ENCODE measurements around the gene GSG1.
"Not testable (repeated sequence)": the region's sequence is repeated elsewhere in the genome, so short reads cannot be mapped to it uniquely, and the experiment has no call there.

The GSG1 gene

DNA sequence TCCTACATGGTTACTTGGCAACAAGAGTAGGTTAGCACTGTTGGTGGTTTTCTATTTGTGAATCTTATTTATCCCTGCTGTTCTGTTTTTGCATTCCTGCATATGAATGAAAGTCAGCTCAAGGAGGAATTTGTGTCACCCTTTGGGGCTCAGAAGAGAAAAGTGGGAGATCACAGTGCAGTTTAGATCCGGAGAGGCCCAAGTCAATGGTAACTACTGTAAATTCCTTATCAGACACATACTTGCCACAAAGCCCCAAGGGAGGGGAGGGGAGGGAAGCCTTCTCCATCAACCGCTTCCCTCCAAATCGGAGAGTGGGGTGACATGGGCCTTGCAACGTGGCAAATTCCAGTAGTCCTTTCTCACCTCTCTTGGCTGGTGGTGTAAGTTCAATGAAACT is 15.0 kb downstream of the GSG1 start:
- FAIRE-seq: no peak

DNA sequence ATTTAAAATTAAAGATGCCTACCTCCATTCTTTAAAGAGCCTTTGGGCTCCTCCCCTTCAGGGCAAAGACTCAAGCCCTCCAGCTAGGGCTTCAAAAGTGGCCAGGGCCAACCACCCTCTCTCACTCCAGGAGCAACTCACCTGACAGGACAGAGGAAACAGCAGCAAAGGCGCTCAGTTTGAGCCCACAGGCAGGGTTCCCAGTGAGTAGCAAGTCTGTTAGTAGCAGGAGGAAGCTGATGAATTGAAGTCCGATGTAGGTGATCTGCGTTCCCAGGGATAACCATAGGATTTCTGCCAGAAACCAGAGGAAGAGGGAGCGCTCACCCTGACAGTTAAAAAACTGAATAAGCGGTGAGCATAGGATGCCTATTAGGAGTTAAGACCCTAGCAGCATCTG is 15.7 kb downstream of the GSG1 start:
- no peak for FAIRE-seq

DNA sequence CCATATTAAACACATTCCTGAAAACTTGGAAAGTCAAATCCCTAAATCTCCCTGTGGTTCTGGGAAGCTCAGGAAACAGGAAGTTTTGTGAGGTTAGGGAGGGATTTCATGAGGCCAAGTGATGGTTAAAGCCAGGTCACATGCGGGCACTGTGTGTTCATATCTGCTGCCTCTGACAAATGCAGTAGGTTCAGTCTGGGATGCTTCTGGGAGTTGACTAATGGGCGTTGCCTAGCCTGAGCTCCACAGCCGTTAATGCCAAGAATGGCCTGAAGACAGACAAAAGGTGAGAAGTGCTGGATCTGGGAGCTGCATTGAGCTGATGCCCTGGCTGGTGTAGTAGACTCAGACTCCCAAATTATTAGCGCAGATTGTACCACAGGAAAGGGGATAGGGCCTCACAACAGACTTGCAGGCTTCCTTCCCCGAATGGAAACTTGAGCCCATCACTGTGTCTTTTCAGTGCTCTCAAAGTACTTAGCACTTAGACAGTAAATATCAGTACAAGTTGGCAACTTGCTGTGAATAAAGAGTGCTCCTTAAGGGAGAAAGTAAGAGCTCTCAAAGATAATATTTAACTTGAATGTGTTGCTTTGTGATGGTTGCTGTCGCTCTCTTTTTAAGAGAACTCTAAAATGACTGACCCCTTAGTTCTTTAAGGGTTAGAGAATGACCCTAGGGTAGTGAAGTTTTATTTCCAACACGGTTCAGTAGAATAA is 17.3 kb downstream of the GSG1 start:
- FAIRE-seq: no peak

DNA sequence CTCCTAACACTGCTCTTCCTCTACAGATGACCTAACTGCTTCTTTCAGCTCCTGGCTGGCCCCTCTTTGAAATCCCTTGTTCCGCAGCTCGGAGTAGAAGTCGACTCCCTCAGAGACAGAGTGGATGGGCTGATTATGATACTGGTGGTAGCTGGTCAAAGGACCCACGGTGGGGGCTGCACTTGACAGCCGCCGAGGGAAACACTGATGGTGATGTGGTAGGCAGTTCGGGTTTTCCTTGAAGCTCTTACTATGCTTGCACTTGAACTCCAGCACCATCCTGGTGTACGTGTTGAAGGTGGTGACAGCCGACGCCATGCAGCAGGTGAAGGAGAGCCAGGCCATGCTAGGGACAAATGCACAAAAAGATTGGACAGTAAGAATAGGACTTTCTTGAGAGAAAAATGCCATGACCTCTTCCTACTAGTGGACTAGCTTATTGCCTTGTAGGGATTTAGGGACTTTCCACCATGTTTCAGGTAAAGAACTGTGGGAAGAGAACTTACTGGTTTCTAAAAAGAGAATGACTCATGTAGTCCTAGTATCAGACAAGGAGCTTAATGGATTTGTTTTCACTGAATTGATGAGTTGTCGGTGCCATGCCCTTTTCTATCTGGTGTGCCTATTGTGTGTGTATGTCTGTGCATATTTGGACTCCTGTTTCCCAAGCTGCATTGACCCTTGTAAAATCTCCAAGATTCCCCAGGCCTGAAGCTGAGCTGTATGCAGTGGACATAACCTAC is 18.4 kb downstream of the GSG1 start:
- FAIRE-seq: no peak

DNA sequence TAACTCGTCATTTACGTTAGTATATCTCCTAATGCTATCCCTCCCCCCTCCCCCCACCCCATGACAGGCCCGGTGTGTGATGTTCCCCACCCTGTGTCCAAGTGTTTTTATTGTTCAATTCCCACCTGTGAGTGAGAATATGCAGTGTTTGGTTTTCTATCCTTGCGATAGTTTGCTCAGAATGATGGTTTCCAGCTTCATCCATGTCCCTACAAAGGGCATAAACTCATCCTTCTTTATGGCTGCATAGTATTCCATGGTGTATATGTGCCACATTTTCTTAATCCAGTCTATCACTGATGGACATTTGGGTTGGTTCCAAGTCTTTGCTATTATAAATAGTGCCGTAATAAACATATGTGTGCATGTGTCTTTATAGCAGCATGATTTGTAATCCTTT is 19.8 kb downstream of the GSG1 start:
- FAIRE-seq: not testable (repeated sequence)

DNA sequence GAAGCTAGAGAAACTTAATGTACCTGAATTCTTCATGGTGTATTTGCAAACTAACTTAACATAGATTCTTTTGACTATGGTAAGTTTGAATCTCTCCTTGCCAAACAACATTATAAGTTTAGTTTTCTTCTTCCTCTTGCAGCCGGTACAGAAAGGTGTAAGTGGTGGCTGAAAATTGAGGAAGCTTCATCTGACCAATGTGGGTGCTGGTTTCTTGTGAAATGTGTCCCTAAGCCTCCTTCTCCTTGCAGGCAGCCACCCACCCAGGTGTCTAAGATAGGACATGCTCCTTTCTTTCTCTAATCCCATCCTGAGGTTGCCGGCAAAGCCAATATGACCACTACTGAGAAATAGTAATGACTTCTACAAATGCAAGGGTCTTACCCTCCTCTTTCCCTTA is 20.6 kb downstream of the GSG1 start:
- FAIRE-seq: no peak

DNA sequence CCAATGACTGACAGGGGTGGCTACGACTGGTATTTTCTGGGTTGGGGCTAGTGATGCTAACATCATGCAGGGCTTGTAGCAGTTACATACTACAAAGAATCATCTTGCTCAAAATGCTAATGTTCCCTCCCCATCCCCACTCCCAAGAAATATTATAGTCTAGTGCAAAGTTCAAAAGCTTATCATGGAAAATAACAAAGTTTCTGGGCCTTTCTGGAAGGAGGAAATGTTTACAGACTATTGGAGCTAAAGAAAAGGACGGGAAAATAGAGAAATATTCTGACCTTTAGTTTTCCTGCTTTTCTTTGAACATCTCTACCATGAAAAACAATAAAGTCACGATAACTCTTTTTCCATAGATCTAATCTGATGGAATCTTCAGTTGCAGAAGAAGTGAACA is 23.2 kb downstream of the GSG1 start:
- FAIRE-seq: no peak

DNA sequence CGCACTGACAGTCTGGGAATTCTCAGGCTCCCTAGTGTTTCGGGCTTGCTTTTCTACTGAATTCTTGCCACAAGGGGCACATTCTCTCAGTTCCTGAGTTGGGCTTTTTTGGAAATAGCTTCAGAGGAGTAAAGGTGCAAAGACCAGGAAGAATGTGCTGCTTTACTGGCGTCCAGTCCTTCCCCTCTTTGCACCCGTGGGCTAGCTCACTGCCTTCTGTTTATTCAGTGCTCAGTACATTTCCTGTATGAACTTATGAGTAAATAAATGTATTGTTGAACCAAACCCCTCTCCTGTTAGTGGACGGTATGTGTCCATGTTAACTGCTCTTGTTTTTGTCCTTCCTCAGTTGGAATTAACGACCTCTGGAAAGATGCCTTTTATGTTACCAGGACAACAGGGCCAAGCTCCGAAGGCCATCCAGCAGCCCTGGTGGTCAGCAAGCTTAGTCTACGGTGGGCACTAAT is 24.0 kb downstream of the GSG1 start:
- no peak for FAIRE-seq

DNA sequence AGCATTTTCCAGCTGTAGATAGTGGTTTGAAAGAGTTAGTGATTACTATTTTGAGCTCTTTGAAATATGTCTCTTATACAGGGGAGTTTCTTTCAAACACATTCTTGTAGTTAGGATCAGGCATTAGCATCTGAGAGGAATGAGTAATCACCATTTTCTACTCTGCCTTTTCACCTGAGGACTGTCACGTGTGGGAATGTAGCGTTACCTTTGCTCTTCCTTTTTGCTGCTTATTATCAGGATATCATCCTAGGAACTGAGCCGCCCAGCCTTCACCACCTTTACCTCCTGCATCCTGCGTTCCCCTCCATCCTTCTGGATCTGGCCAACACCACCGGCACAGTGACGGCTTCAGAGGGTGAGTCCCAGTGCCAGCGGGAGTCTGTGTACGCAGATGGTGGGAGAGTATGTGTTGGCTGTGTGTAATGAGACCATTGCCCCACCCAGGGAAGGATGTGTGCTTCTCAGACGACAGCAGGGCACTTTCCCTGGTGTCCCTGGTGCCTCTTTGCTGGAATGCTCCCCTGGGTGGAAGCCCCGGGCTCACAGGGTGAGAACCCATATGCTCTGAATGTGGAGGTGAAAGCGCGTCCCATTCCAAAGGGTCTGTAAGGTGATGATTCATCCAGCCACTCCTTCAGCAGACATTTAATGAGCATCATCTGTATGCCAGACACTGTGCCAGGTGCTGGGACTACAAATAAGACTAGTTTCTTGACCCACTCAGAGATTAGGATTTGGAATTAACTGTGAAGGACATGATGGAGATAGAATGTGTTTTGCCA is 27.5 kb downstream of the GSG1 start:
- no peak for FAIRE-seq

DNA sequence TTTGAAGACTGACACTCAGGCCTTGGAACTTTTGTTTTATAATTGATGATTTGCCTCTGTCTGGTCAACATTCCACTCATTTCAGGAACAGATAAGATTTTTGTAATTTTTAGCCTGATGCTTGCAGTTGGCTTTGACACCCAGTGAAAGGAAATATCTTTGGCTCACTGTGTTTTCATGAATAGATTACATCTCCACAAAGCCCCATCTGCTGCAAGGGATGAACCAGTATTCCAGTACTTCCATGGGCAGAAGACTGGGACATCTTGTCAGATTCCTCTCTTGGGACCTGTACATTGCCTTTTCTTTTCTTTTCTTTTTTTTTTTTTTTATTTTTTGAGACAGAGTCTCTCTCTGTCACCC is 28.4 kb downstream of the GSG1 start:
- FAIRE-seq: no peak

DNA sequence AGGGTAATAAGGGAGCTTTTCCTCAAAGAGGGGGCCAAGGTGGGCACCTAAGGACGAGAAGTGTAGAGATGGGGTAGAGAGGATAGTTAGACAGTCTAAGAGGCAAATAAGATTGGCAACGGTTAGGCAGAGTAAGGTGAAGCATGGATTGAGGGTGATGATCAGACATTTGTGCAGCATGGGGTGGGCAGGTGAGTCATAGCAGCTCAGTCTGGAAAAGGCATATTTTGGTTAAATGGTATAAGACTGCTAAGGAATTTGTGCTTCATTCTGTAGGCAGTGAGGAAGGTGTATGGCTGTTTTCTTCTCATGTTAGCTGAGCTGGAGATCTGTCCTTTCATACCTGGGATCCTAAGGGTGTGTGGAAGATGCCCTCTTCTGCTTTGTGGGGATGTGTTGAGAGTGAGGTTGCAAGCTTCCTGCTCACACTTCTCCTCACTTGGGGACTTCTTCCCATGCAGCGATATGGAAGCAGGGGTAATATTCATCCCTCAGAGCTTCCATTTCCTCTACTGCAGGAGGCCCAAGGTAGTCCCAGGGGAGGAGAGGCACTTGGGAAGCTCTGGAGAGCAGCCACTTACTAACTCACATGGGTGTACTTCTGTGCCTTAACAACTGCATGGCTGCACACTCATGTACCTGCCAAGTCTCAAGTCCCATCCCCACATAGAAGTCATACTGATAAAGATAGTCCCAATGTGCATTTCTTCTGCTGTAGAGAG is 28.9 kb downstream of the GSG1 start:
- no peak for FAIRE-seq

DNA sequence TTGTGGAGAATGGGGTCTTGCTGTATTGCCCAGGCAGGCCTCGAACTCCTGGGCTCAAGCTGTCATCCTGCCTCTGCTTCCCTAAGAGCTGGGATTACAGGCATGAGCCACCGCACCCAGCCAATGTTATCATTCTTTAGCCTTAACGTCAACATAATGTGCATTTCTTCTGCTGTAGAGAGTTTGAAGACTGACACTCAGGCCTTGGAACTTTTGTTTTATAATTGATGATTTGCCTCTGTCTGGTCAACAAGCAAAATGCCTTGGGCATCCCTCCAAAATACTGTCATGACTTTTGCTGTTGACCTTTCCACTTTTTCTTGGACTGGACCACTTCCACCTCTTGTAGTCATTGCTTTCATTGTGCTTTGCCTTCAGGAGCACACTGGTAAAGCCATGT is 30.3 kb downstream of the GSG1 start:
- FAIRE-seq: no peak

DNA sequence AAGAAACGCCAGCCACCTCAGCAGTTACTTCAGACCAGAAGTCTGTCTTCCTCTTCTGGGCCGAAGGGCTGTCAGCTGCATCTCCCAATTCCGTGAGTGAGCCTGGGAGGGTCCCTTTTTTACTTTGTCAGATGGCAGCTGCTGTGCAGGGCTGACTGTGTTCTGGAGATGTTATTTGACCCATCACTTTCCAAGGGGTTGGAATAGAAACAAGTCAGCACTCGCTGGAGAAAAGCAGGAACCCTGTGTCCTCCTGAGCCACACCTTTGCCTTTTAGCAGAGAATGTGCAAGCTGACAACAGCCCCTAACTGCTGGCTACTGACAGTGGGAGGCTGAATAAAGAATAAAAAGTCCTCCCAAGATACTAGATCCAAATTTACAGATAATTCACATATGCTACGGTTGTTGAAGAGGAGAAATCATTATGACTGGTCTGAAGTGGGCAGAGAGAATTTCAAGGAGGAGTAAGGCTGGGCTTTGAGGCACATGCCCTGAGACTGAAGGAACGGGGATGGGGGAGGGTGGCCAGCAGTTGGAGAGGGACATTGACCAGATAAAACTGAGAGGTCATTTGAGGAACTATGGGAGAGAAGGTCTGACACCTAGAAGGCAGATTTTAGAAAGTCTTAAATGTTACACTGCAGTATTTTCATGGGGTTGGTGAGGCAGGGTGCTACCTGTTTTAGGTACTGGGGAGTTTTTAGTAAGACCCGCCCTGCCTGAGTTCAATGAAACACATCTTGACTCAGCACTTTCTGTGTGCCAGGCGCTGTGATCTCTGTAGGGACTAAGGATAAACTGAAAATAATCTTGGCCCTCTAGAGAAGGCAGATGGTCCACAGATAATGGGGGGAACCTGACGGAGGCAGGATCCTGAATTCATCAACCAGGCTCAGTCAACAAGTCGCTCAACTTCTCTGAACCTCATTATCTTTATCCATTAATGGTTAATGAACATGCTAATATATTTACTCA is 31.9 kb downstream of the GSG1 start:
- no peak for FAIRE-seq

DNA sequence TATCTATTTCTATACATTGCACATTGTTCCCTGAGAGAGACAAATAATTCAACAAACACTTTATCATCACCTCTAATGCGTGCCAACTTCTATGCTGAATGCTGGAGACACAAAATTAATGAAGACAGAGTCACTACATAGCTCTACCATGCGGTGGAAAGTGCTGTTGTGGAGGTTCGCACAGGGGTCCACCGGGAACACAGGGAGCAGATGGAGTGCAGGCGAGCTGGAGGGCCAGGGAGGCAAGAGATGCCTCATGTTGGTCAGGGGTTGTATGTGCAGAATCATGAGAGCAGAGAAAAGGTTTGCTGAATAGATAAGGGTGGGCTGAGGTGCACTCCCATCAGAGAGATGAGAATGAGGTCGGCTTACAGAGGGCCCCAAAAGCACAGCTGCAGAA is 34.1 kb downstream of the GSG1 start:
- FAIRE-seq: no peak

DNA sequence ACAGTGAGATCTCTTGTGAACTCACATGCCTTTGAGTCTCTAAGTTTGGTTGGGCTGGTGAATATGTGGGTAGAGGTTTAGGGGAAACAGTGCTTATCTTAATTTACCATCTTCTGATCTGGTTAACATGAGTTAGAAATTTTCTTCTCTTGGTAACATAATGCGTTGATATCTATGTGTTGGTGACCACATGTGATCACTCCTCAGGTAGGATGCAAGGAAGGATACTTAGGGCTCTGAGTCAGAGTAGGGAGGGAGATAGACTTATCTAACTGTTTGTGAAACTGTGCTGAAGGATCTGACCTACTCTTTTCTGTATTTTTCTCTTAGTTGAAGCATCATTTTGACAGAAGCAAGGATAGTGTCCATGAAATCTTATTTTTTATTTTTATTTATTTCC is 36.1 kb downstream of the GSG1 start:
- no peak for FAIRE-seq

DNA sequence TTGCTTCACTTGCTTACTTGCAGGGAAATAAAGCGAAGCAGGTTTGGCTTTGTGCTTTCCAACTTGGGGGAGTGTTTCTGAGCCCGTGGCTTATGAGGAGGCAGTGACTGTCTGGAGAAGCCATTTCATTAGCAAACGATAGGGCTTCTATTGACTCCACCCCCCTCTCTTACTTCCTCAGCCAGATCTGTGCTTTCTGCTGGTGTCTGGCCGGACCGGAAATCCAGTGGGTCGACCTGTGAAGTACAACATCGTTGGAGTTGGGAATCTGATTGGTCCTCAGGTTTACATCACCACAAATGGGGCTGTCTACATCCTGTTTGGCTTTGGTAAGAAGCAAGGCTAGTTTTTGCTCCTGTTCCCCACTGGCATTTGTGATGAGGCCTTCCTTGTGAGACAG is 37.0 kb downstream of the GSG1 start:
- no peak for FAIRE-seq

DNA sequence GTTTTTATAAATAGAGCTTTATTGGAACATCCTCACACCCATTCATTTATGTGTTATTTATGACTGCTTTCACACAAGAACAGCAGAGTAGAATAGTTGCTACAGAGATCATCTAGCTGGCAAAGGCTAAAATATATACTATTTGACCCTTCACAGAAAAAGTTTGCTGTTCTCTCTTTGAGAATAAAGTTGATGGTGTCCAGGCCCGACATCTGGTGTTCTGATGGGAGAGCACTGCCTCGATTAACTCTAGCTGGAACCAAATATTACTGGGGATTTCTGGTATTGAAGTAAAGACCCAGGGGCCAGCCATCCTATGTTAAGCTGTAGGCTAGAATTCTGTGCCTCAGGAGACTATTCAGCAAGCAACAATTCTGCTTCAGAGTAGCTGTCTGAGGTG is 37.5 kb downstream of the GSG1 start:
- no peak for FAIRE-seq

DNA sequence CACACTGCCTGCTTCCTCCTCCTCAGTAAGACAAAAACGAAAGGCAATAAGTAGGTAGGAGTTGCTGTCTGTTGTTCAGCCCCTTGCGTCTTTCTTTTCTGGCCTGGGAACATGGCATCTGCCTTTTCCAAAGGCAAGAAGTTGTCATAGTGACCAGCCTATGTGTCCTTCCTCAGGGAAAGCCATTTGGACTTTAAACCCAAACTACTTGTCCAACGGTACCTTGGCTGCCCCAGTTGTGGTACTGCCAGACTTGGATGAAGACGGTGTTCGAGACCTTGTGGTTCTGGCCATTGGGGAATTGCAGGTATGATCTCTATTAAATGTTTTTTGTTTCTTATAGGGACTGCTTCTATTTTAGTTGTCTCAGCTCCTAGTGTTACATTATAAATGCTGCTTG is 40.8 kb downstream of the GSG1 start:
- FAIRE-seq: no peak

DNA sequence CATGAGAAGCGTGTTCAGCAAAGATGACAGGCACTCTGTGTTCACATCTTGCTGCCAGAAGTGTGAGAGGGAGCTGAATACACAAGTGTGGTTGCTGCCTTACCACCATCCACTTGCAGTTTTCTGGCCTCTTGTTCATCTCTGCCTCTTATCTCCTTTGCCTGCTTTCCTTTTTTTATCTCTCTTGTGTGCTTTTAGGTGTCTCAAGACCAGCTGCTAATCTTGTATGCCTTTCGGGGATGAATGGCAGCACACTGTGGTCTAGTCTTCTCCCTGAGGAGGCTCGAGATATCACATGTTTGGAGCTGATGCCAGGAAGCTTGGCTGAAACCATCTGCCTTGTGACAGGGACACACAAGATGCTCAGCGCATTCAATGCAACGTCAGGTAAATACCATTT is 42.1 kb downstream of the GSG1 start:
- no peak for FAIRE-seq

DNA sequence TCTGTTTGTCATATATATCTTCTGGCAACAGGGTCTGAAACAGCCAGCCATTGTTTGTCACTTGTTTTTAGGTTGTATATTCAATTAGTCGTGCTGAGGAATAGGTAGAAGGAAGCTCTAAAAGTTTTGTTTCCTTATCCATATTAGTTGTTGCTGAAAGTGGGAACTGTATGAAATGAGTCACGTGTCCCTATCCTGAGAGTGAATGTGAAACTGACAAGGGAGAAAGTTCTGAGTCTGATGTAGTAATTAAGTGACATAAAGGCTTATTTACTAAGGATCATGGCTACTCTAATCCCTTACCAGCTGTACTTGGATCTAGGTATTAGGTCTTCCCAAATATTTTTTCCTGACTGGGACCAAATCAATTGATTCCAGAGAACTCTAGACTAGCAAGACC is 42.9 kb downstream of the GSG1 start:
- no peak for FAIRE-seq

DNA sequence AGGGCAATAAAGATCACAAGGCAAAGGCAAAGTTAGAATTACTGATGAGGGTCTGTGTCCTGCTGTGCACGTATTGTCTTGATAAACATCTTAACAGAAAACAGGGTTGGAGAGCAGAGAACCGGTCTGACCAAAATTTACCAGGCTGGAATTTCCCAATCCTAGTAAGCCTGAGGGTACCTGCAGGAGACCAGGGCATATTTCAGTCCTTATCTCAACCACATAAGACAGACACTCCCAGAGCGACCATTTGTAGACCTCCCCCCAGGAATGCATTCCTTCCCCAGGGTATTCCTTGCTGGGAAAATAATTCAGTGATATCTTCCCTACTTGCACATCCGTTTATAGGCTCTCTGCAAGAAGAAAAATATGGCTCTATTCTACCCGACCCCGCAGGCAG is 49.9 kb downstream of the GSG1 start:
- FAIRE-seq: not testable (repeated sequence)

DNA sequence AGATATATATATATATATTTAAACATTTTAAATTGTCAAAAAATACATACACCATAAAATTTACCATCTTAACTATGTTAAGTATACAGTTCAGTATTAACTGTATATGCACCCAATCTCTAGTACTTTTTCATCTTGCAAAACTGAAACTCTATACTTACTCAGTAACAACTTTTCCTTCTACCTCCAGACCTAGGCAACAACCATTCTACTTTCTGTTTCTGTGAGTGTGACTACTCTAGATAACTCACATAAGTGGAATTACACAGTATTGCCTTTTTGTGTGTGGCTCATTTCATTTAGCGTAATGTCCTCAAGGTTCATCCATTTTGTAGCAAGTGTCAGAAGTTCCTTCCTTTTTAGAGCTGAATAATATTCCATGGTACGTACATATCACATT is 51.0 kb downstream of the GSG1 start:
- FAIRE-seq: no peak

All from TTC549 (cell line).